HG03571 (cell line): ENCODE results near the gene IL17RB.

ENCODE experiments used
- ATAC-seq: cut with Tn5 transposase; IDR thresholded peaks from one replicate; pipeline ENCODE4 v1.9.1; 2021; ENCODE audit not compliant: unreplicated experiment

IL17RB gene

GRCh38 chr3:53828581-53828980 is 17.8 kb upstream of the IL17RB start:
- ATAC-seq: no peak

GRCh38 chr3:53829605-53830004 is 16.8 kb upstream of the IL17RB start:
- no peak for ATAC-seq

- no peak for ATAC-seq
Observed at GRCh38 chr3:53830944-53831343, 15.4 kb upstream of the IL17RB start.

- no peak for ATAC-seq
Observed at GRCh38 chr3:53833053-53833645, 13.2 kb upstream of the IL17RB start.

- ATAC-seq: no peak
Observed at GRCh38 chr3:53833700-53834099, 12.7 kb upstream of the IL17RB start.

GRCh38 chr3:53834429-53835095 is 11.8 kb upstream of the IL17RB start:
- no peak for ATAC-seq

GRCh38 chr3:53835257-53835656 is 11.1 kb upstream of the IL17RB start:
- ATAC-seq: no peak

GRCh38 chr3:53836084-53836872 is 10.1 kb upstream of the IL17RB start:
- no peak for ATAC-seq

- ATAC-seq: no peak
Observed at GRCh38 chr3:53837331-53837730, 9.0 kb upstream of the IL17RB start.

GRCh38 chr3:53841296-53841695 is 5.1 kb upstream of the IL17RB start:
- no peak for ATAC-seq

GRCh38 chr3:53842436-53843194 is 3.8 kb upstream of the IL17RB start:
- no peak for ATAC-seq

GRCh38 chr3:53843195-53844177 is 2.9 kb upstream of the IL17RB start:
- ATAC-seq: peak; percentile 50

- ATAC-seq: no peak
Observed at GRCh38 chr3:53844262-53845102, 1.9 kb upstream of the IL17RB start.

- ATAC-seq: peak; percentile 17
Observed at GRCh38 chr3:53845103-53845880, 1.1 kb upstream of the IL17RB start.

GRCh38 chr3:53845881-53846133 is 561 bp upstream of the IL17RB start:
- ATAC-seq: no peak

- ATAC-seq: no peak
Observed at GRCh38 chr3:53846851-53847155, 435 bp downstream of the IL17RB start.

GRCh38 chr3:53849916-53850315 is 3.5 kb downstream of the IL17RB start:
- ATAC-seq: no peak

- ATAC-seq: no peak
Observed at GRCh38 chr3:53850895-53851294, 4.5 kb downstream of the IL17RB start.

GRCh38 chr3:53856964-53857363 is 10.6 kb downstream of the IL17RB start:
- ATAC-seq: peak; percentile 50
